H1 (cell line): ENCODE data around the gene POLA1. TPM values are rescaled to one million over a fixed set of nuclear protein-coding genes. Genes with fewer than 3 reads are reported as not detected.
A peak's percentile ranks its signal among the peaks of the same experiment; 100 is the strongest.

Experiments used
- CTCF ChIA-PET: fragments of 300-600 bp; sonication (Branson Sonifier 250); formaldehyde crosslinking; loops from one replicate; lab custom pipeline; 2021; ENCODE audit not compliant: partially characterized antibody; lab: Charles Lee
- POLR2A ChIA-PET: fragments of 300-600 bp; sonication (Branson Sonifier 250); formaldehyde crosslinking; loops from one replicate; lab custom pipeline; 2021; ENCODE audit warnings: inconsistent platforms; ENCODE audit not compliant: partially characterized antibody; lab: Charles Lee
- DNase-seq, 2 experiments: peaks; one replicate each; pipeline versions ENCODE4 v3.0.0 to v3.0.0-alpha.2; 2010 to 2022; ENCODE audit warnings: low spot score in 2 of 2, low read depth in 1 of 2, mixed read lengths in 1 of 2
- FAIRE-seq: peaks from 2 replicates; lab custom pipeline; 2011; peaks lifted over from hg19 to GRCh38; lab: Jason Lieb, UNC
- H2AFZ ChIP-seq: 2 replicates; pipeline ENCODE4 v1.8.1; 2012; ENCODE audit warnings: low read length, inconsistent platforms
- H2AK5ac ChIP-seq: 2 replicates; pipeline ENCODE4 v1.6.1; 2013; ENCODE audit warnings: low read depth, low read length
- H2BK120ac ChIP-seq: replicated peaks from 2 replicates; pipeline ENCODE3; 2013; ENCODE audit warnings: low read depth, low read length, inconsistent platforms
- H2BK12ac ChIP-seq: 2 replicates; pipeline ENCODE4 v1.6.1; 2013; ENCODE audit warnings: low read depth, low read length
- H2BK15ac ChIP-seq: 2 replicates; pipeline ENCODE4 v1.6.1; 2013; ENCODE audit warnings: low read length
- H2BK20ac ChIP-seq: 2 replicates; pipeline ENCODE4 v1.6.1; 2013; ENCODE audit warnings: low read length
- H2BK5ac ChIP-seq: 2 replicates; pipeline ENCODE4 v1.6.1; 2013; ENCODE audit warnings: low read depth, low read length
- H3K14ac ChIP-seq: 2 replicates; pipeline ENCODE4 v1.6.1; 2013; ENCODE audit warnings: inconsistent platforms; ENCODE audit not compliant: insufficient read length
- H3K18ac ChIP-seq: 2 replicates; pipeline ENCODE4 v1.6.1; 2013; ENCODE audit warnings: low read length; ENCODE audit errors: extremely low read depth
- H3K23ac ChIP-seq: 2 replicates; pipeline ENCODE4 v1.6.1; 2013; ENCODE audit warnings: inconsistent platforms; ENCODE audit not compliant: insufficient read length
- H3K23me2 ChIP-seq: 2 replicates; pipeline ENCODE4 v1.6.1; 2013; ENCODE audit warnings: low read depth, low read length
- H3K27ac ChIP-seq: 2 replicates; pipeline ENCODE4 v1.6.1; 2011; ENCODE audit warnings: low read depth, low read length, inconsistent platforms
- H3K27me3 ChIP-seq, 4 experiments: replicated peaks in 1 of 4; 1 replicate in 1 of 4; 2 replicates in 3 of 4; pipeline versions ENCODE4 v1.6.1 to v1.8.1; 2011 to 2013; ENCODE audit warnings: low read length in 3 of 4, mild to moderate bottlenecking in 3 of 4, inconsistent platforms in 2 of 4, mixed read lengths in 2 of 4, moderate library complexity in 1 of 4; ENCODE audit not compliant: control insufficient read depth in 3 of 4, insufficient read depth in 3 of 4; ENCODE audit errors: extremely low read depth in 1 of 4
- H3K36me3 ChIP-seq, 4 experiments: 2 replicates each; pipeline versions ENCODE4 v1.6.1 to v1.8.1; 2011 to 2013; ENCODE audit warnings: mild to moderate bottlenecking in 4 of 4, low read length in 3 of 4, moderate library complexity in 2 of 4, control low read depth in 1 of 4, inconsistent platforms in 1 of 4; ENCODE audit not compliant: insufficient read depth in 4 of 4, control insufficient read depth in 2 of 4
- H3K4ac ChIP-seq: replicated peaks from 2 replicates; pipeline ENCODE3; 2013; ENCODE audit warnings: low read length, low read depth, mixed read lengths, inconsistent platforms; ENCODE audit not compliant: insufficient read length
- H3K4me1 ChIP-seq, 4 experiments: replicated peaks in 1 of 4; 1 replicate in 1 of 4; 2 replicates in 3 of 4; pipeline versions ENCODE4 v1.6.1 to v1.8.1; 2011 to 2013; ENCODE audit warnings: low read length in 3 of 4, inconsistent platforms in 2 of 4, mixed read lengths in 1 of 4; ENCODE audit not compliant: insufficient read depth in 4 of 4, control insufficient read depth in 3 of 4
- H3K4me2 ChIP-seq, 2 experiments: 2 replicates each; pipeline versions ENCODE4 v1.6.1 to v1.8.1; 2011 to 2013; ENCODE audit warnings: low read depth in 2 of 2, low read length in 2 of 2, control low read depth in 1 of 2, inconsistent platforms in 1 of 2, mild to moderate bottlenecking in 1 of 2; ENCODE audit not compliant: insufficient read depth in 1 of 2
- H3K4me3 ChIP-seq, 4 experiments: fragments of 200-600, 300-600 bp in 1 of 4; sonication (generic), shearing (Covaris generic), sonication (Bioruptor Twin) in 1 of 4; 2 replicates each; pipeline versions ENCODE4 v1.5.1 to v1.8.1; 2011 to 2016; ENCODE audit warnings: low read length in 4 of 4, low read depth in 3 of 4, control low read depth in 2 of 4, inconsistent platforms in 2 of 4, mild to moderate bottlenecking in 2 of 4, mixed read lengths in 1 of 4, moderate library complexity in 1 of 4; ENCODE audit not compliant: insufficient read depth in 2 of 4; ENCODE audit errors: extremely low read depth in 1 of 4
- H3K56ac ChIP-seq: replicated peaks from 2 replicates; pipeline ENCODE3; 2013; ENCODE audit warnings: low read depth, mild to moderate bottlenecking, mixed read lengths, low read length, inconsistent platforms; ENCODE audit not compliant: insufficient read length
- H3K79me1 ChIP-seq: 2 replicates; pipeline ENCODE4 v1.6.1; 2013; ENCODE audit warnings: low read depth, low read length, control low read depth
- H3K79me2 ChIP-seq, 2 experiments: 2 replicates each; pipeline versions ENCODE4 v1.6.1 to v1.8.1; 2012 to 2013; ENCODE audit warnings: low read length in 2 of 2, mild to moderate bottlenecking in 2 of 2, inconsistent platforms in 1 of 2; ENCODE audit not compliant: insufficient read depth in 2 of 2, control insufficient read depth in 1 of 2
- H3K9ac ChIP-seq, 4 experiments: replicated peaks in 1 of 4; 1 replicate in 1 of 4; 2 replicates in 3 of 4; pipeline versions ENCODE4 v1.6.1 to v1.8.1; 2011 to 2013; ENCODE audit warnings: low read depth in 3 of 4, low read length in 3 of 4, control low read depth in 2 of 4, mild to moderate bottlenecking in 2 of 4, moderate library complexity in 2 of 4, inconsistent platforms in 1 of 4; ENCODE audit errors: extremely low read depth in 1 of 4
- H3K9me3 ChIP-seq, 2 experiments: 2 replicates each; pipeline versions ENCODE4 v1.6.1 to v1.8.1; 2012 to 2013; ENCODE audit warnings: mild to moderate bottlenecking in 2 of 2, moderate library complexity in 2 of 2, control low read depth in 1 of 2, inconsistent platforms in 1 of 2, low read depth in 1 of 2, low read length in 1 of 2, mixed read lengths in 1 of 2; ENCODE audit not compliant: insufficient read depth in 2 of 2
- H4K20me1 ChIP-seq, 2 experiments: replicated peaks in 1 of 2; 2 replicates each; pipeline versions ENCODE3 to v1.8.1; 2011 to 2013; ENCODE audit warnings: inconsistent platforms in 2 of 2, low read length in 2 of 2, mild to moderate bottlenecking in 1 of 2; ENCODE audit not compliant: insufficient read depth in 2 of 2, control insufficient read depth in 1 of 2
- H4K5ac ChIP-seq: 2 replicates; pipeline ENCODE4 v1.6.1; 2013; ENCODE audit warnings: low read length, low read depth, mixed read lengths, inconsistent platforms; ENCODE audit not compliant: insufficient read length
- H4K8ac ChIP-seq: 2 replicates; pipeline ENCODE4 v1.8.0; 2013; ENCODE audit warnings: mild to moderate bottlenecking, moderate library complexity, low read length, inconsistent platforms; ENCODE audit not compliant: insufficient read depth; ENCODE audit errors: extremely low read depth
- H4K91ac ChIP-seq: replicated peaks from 2 replicates; pipeline ENCODE3; 2013; ENCODE audit warnings: low read length, mixed read lengths, inconsistent platforms; ENCODE audit not compliant: insufficient read length
- CHD1 ChIP-seq: IDR thresholded peaks from 2 replicates; pipeline ENCODE4 v1.6.1; 2012; ENCODE audit warnings: low read depth, low read length, improper control_type of control experiment
- EZH2 ChIP-seq: fragments of 200-600 bp; sonication (generic); IDR thresholded peaks from 2 replicates; pipeline ENCODE4 v1.7.1; 2012; ENCODE audit warnings: low read depth, mild to moderate bottlenecking, moderate library complexity, low read length, inconsistent platforms; ENCODE audit not compliant: severe bottlenecking
- HDAC2 ChIP-seq, 2 experiments: fragments of 300-600 bp in 1 of 2; sonication (generic) in 1 of 2; IDR thresholded peaks; 2 replicates each; pipeline ENCODE4 v1.6.1; 2011 to 2012; ENCODE audit warnings: low read depth in 2 of 2, low read length in 2 of 2, mild to moderate bottlenecking in 2 of 2, moderate library complexity in 2 of 2, borderline replicate concordance in 1 of 2, inconsistent platforms in 1 of 2
- RNF2 ChIP-seq: fragments of 200-900, 300-1000 bp; sonication (generic); IDR thresholded peaks from 2 replicates; pipeline ENCODE4 v1.7.1; 2016; ENCODE audit warnings: borderline replicate concordance, low read depth, mild to moderate bottlenecking, antibody characterized with exemption, low read length; ENCODE audit not compliant: poor library complexity, severe bottlenecking; ENCODE audit errors: missing control alignments
- SUZ12 ChIP-seq: fragments of 200-600 bp; sonication (generic); IDR thresholded peaks from 2 replicates; pipeline ENCODE4 v1.6.1; 2012; ENCODE audit warnings: mild to moderate bottlenecking, inconsistent platforms, low read length, moderate library complexity, mixed read lengths
- WGBS, 2 experiments: shearing (Covaris generic) in 1 of 2; methylation state at CpG; one replicate each; pipeline versions ENCODE4 v1.1.6 to v1.1.7; 2013 to 2015; ENCODE audit warnings: low lambda C conversion rate in 2 of 2, mixed read lengths in 2 of 2, inconsistent platforms in 1 of 2, low coverage in 1 of 2, missing lambda C conversion rate in 1 of 2; ENCODE audit not compliant: insufficient replicate concordance in 2 of 2, insufficient coverage in 1 of 2, insufficient read length in 1 of 2; ENCODE audit errors: extremely low coverage in 1 of 2, missing lambda C conversion rate in 1 of 2; 5-methylcytosine and 5-hydroxymethylcytosine counted together
- polyA plus RNA-seq, 7 experiments: library from polyadenylated mRNA; depleted of rRNA in 3 of 7; stranded (reverse) in 5 of 7; unstranded in 2 of 7; fragments of >200 nt in 5 of 7; fragments of 200-250 nt in 2 of 7; gene quantifications; 1 replicate in 5 of 7; 2 replicates in 1 of 7; 4 replicates in 1 of 7; pipeline versions ENCODE4 v1.2.1 to v1.2.3, GENCODE V29; 2011 to 2013; ENCODE audit warnings: missing spikeins in 2 of 7, mixed read lengths in 2 of 7
- total RNA-seq: library from RNA; stranded (reverse); fragmentation: NEBNext Ultra II Directional; extraction: Animal tissue kit (Norgen Biotek cat#: 25700); gene quantifications from 2 replicates; pipeline ENCODE4 v1.2.1, GENCODE V29; 2021

Gene POLA1
- total and polyA plus RNA-seq, 2 of the 8 experiments (the other 6 are each of a cell fraction or from before 2014, with no cell fraction given) = 5.6 to 34.9 TPM

DNA sequence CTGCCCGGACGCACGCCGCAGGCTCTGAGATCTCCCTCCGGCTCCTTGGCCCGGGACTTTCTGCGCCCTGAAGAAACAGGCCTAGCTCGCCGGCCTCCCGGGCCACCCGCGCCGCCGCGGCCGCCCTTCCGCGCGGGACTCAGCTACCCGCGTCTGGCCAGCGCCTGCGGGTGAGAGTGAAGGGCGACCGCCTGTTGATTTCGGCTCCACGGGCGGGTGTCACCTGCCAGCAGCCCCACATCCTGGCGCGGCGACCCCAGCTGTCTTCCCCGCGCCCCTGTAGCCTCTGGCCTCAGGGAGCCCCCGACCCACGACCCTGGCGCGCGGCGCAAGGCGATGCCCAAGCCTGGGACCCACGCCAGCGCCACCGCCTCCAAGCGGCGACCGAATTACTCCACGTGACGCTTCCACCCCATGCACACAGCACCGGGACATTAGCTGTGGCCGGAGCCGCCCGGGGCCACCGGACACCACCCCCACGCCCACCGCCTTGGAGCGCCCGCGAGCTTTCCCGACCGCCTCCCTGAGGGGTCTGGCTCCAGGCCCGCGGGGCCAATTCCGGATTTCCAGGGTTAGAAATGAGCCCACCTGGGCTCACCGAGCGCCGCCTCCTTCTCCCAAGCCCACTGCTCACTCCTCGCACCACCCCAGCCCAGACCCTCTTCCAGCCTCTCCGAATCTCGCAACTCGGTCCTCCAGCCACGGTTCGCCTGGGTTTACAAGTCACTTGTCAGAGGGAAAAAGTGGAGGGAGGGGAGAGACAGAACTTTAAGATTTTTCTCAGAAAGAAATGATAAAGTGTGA, 311.9 kb downstream of the POLA1 start:
- no peak for DNase-seq

More for the DNA sequence above, 311.9 kb downstream of the POLA1 start:
- Histone ChIP-seq H2BK12ac (no peak overlapping the region), H4K8ac (0 out of 2 replicates have a peak overlapping the region, but pooled peaks have one; percentile 5), H4K91ac (no peak overlapping the region), H3K36me3 (peaks cover 0 to 11% (median 0%) of the 10 kb centered on the region in 4 experiments; a peak in 2 of 8 replicates), H3K4me2 (peak overlapping the region; percentile 65 to 70), H2BK20ac (no peak overlapping the region), H3K4ac (no peak overlapping the region)
- 6% methylated on average over 16 of the region's 72 CpGs; no CpG with 5 or more reads in 1 of the 2 experiments for WGBS, 2 experiments
- no peak for FAIRE-seq
- TF ChIP-seq RNF2 (peak; percentile 33), EZH2 (peak; percentile 81), SUZ12 (peak; percentile 79), CHD1 (no peak), HDAC2 (IDR thresholded peaks at IDR 0.05; ENCODE audit: borderline replicate concordance in 1 of 2, low read depth in 2 of 2, low read length in 2 of 2) (no peak)
- TF ChIP-seq, all 59 proteins: peak for 3
- no peak overlapping the region for H4K5ac ChIP-seq
- H3K23me2 ChIP-seq = peaks cover 8% of the 10 kb centered on the region; the same call in 1 of the 2 replicates
- no peak overlapping the region for H2BK15ac ChIP-seq
- no peak overlapping the region for H3K27ac ChIP-seq
- H3K79me1 ChIP-seq = no peaks in the 10 kb centered on the region
- no peak overlapping the region for H2AFZ ChIP-seq
- no peak overlapping the region for H3K9ac ChIP-seq
- H4K20me1 ChIP-seq = peaks cover 4% of the 10 kb centered on the region in 2 experiments
- ChIA-PET POLR2A (interaction anchor here (0.9 to 1.7 kb wide), 2 partner anchors 10 to 15 kb away, joined by 3 read pairs; partner anchors contain the start of gene ARX), CTCF (no interaction called here)
- H2BK120ac ChIP-seq = no peak overlapping the region
- H3K4me1 ChIP-seq = peaks cover 4 to 22% (median 12%) of the 10 kb centered on the region in 4 experiments
- no peaks in the 10 kb centered on the region for H3K79me2 ChIP-seq
- no peak overlapping the region for H2BK5ac ChIP-seq
- peak overlapping the region in 2 of 4 experiments; percentile 10 to 51; a peak in 2 of 8 replicates for H3K4me3 ChIP-seq
- H2AK5ac ChIP-seq = no peak overlapping the region
- H3K23ac ChIP-seq = no peak overlapping the region
- no peaks in the 10 kb centered on the region for H3K9me3 ChIP-seq
- H3K18ac ChIP-seq = no peak overlapping the region; the same call in 1 of the 2 replicates
- H3K14ac ChIP-seq = no peak overlapping the region
- peaks cover 71 to 97% (median 91%) of the 10 kb centered on the region in 4 experiments for H3K27me3 ChIP-seq
- no peak overlapping the region for H3K56ac ChIP-seq
